Measurements from ENCODE around the gene KIAA1958. TPM values are rescaled to one million over a fixed set of nuclear protein-coding genes. Genes with fewer than 3 reads are reported as not detected.

Gene KIAA1958
- total and polyA plus RNA-seq, 7 experiments from 2014 or later, result 3.2 to 8.3 (median 6.4) TPM

- Histone ChIP-seq H3K36me3 (ENCODE audit: control insufficient read depth in 2 of 3, insufficient read depth in 3 of 3, low read length in 3 of 3) (no peaks in the 10 kb centered on the region), H3K4me1 (ENCODE audit: control insufficient read depth in 2 of 2, insufficient read depth in 2 of 2, low read length in 2 of 2) (no peaks in the 10 kb centered on the region), H3K27me3 (ENCODE audit: control insufficient read depth in 2 of 2, insufficient read depth in 2 of 2, low read length in 2 of 2) (no peaks in the 10 kb centered on the region), H3K9me3 (ENCODE audit: control insufficient read depth in 2 of 3, low read length in 3 of 3) (no peaks in the 10 kb centered on the region), H3K4me3 (ENCODE audit: low read length) (no peak overlapping the region), H3K27ac (ENCODE audit: low read depth, low read length) (no peak overlapping the region)
- Mint-ChIP-seq H3K27ac (no peak overlapping the region), H3K4me1 (peaks cover 0 to 10% (median 0%) of the 10 kb centered on the region in 7 donors), H3K4me3 (no peak overlapping the region), H3K27me3 (no peaks in the 10 kb centered on the region), H3K36me3 (peaks cover 0 to 18% (median 7%) of the 10 kb centered on the region in 5 donors), H3K9me3 (no peaks in the 10 kb centered on the region)
- POLR2A ChIA-PET, result interaction anchor here (0.7 to 1.1 kb wide), 2 partner anchors 43 to 814 kb away, joined by 3 to 4 read pairs; partner anchors contain the start of gene KIAA1958
- no peak for DNase-seq
- ATAC-seq, result no peak
- CTCF ChIA-PET, result interaction anchor here (0.6 to 1.5 kb wide), 9 partner anchors 43 to 923 kb away, joined by 3 to 6 read pairs (median 4); partner anchors contain the start of gene KIAA1958
- intact Hi-C loops (cut with micrococcal nuclease), result loop anchor here (1.0 to 5.0 kb wide), 7 partner anchors 43 to 377 kb away; partner anchors contain the start of gene KIAA1958 (in 2 of the 2)
These were observed 43.0 kb upstream of the KIAA1958 start for GRCh38 chr9:112443636-112444035.

- ATAC-seq (no peak), DNase-seq (no peak)
- peaks cover 0 to 16% (median 7%) of the 10 kb centered on the region in 5 donors for H3K36me3 Mint-ChIP-seq
- intact Hi-C loops (cut with micrococcal nuclease), result no loop called here
- ChIA-PET POLR2A (no interaction called here), CTCF (interaction anchor here (0.6 to 1.2 kb wide), 3 partner anchors 7 to 348 kb away, joined by 4 to 6 read pairs (median 5); no protein-coding TSS in a partner anchor)
- peaks cover 0 to 10% (median 0%) of the 10 kb centered on the region in 7 donors for H3K4me1 Mint-ChIP-seq
- no peak overlapping the region for H3K4me3 Mint-ChIP-seq
- Histone ChIP-seq H3K4me1 (ENCODE audit: control insufficient read depth in 2 of 2, insufficient read depth in 2 of 2, low read length in 2 of 2) (no peaks in the 10 kb centered on the region), H3K36me3 (ENCODE audit: control insufficient read depth in 2 of 3, insufficient read depth in 3 of 3, low read length in 3 of 3) (no peaks in the 10 kb centered on the region), H3K9me3 (ENCODE audit: control insufficient read depth in 2 of 3, low read length in 3 of 3) (no peaks in the 10 kb centered on the region), H3K27ac (ENCODE audit: low read depth, low read length) (no peak overlapping the region), H3K4me3 (ENCODE audit: low read length) (no peak overlapping the region), H3K27me3 (ENCODE audit: control insufficient read depth in 2 of 2, insufficient read depth in 2 of 2, low read length in 2 of 2) (no peaks in the 10 kb centered on the region)
- no peaks in the 10 kb centered on the region for H3K9me3 Mint-ChIP-seq
- H3K27ac Mint-ChIP-seq, result no peak overlapping the region
- H3K27me3 Mint-ChIP-seq, result no peaks in the 10 kb centered on the region
These were observed 41.4 kb upstream of the KIAA1958 start for GRCh38 chr9:112445196-112445595.

GRCh38 chr9:112446080-112446479, 40.5 kb upstream of the KIAA1958 start:
- ATAC-seq, result no peak
- H3K36me3 Mint-ChIP-seq, result peaks cover 0 to 12% (median 5%) of the 10 kb centered on the region in 5 donors
- Histone ChIP-seq H3K4me1 (ENCODE audit: control insufficient read depth in 2 of 2, insufficient read depth in 2 of 2, low read length in 2 of 2) (no peaks in the 10 kb centered on the region), H3K36me3 (ENCODE audit: control insufficient read depth in 2 of 3, insufficient read depth in 3 of 3, low read length in 3 of 3) (no peaks in the 10 kb centered on the region), H3K9me3 (ENCODE audit: control insufficient read depth in 2 of 3, low read length in 3 of 3) (no peaks in the 10 kb centered on the region), H3K27ac (ENCODE audit: low read depth, low read length) (no peak overlapping the region), H3K27me3 (ENCODE audit: control insufficient read depth in 2 of 2, insufficient read depth in 2 of 2, low read length in 2 of 2) (no peaks in the 10 kb centered on the region), H3K4me3 (ENCODE audit: low read length) (no peak overlapping the region)
- intact Hi-C loops (cut with micrococcal nuclease), result no loop called here
- peaks cover 0 to 10% (median 0%) of the 10 kb centered on the region in 7 donors for H3K4me1 Mint-ChIP-seq
- no peaks in the 10 kb centered on the region for H3K9me3 Mint-ChIP-seq
- ChIA-PET CTCF (interaction anchor here (0.6 to 1.2 kb wide), 3 partner anchors 8 to 347 kb away, joined by 3 to 5 read pairs (median 4); no protein-coding TSS in a partner anchor), POLR2A (no interaction called here)
- H3K27me3 Mint-ChIP-seq, result no peaks in the 10 kb centered on the region
- peak overlapping the region in 1 of 9 donors; percentile 3 for H3K27ac Mint-ChIP-seq
- DNase-seq, result no peak
- H3K4me3 Mint-ChIP-seq, result no peak overlapping the region

- H3K36me3 ChIP-seq (ENCODE audit: control insufficient read depth in 2 of 3, insufficient read depth in 3 of 3, low read length in 3 of 3), result no peaks in the 10 kb centered on the region
- peak overlapping the region in 3 of 9 donors; percentile 3 to 68 (median 11) for H3K27ac Mint-ChIP-seq
- peaks cover 0 to 11% (median 3%) of the 10 kb centered on the region in 5 donors for H3K36me3 Mint-ChIP-seq
- no peaks in the 10 kb centered on the region for H3K27me3 Mint-ChIP-seq
- H3K4me1 ChIP-seq (ENCODE audit: control insufficient read depth in 2 of 2, insufficient read depth in 2 of 2, low read length in 2 of 2), result no peaks in the 10 kb centered on the region
- no peaks in the 10 kb centered on the region for H3K9me3 ChIP-seq (ENCODE audit: control insufficient read depth in 2 of 3, low read length in 3 of 3)
- ATAC-seq (no peak), DNase-seq (no peak)
- H3K27me3 ChIP-seq (ENCODE audit: control insufficient read depth in 2 of 2, insufficient read depth in 2 of 2, low read length in 2 of 2), result no peaks in the 10 kb centered on the region
- no peak overlapping the region for H3K27ac ChIP-seq (ENCODE audit: low read depth, low read length)
- intact Hi-C loops (cut with micrococcal nuclease), result no loop called here
- ChIA-PET CTCF (interaction anchor here (1.2 kb wide), 1 partner anchor 347 kb away, joined by 3 read pairs; no protein-coding TSS in a partner anchor), POLR2A (no interaction called here)
- H3K9me3 Mint-ChIP-seq, result no peaks in the 10 kb centered on the region
- H3K4me1 Mint-ChIP-seq, result peaks cover 0 to 10% (median 0%) of the 10 kb centered on the region in 7 donors
- H3K4me3 ChIP-seq (ENCODE audit: low read length), result no peak overlapping the region
- H3K4me3 Mint-ChIP-seq, result no peak overlapping the region
These were observed 40.1 kb upstream of the KIAA1958 start for GRCh38 chr9:112446526-112446925.

GRCh38 chr9:112447283-112447761, 39.3 kb upstream of the KIAA1958 start:
- Histone ChIP-seq H3K36me3 (ENCODE audit: control insufficient read depth in 2 of 3, insufficient read depth in 3 of 3, low read length in 3 of 3) (no peaks in the 10 kb centered on the region), H3K4me1 (ENCODE audit: control insufficient read depth in 2 of 2, insufficient read depth in 2 of 2, low read length in 2 of 2) (no peaks in the 10 kb centered on the region), H3K27ac (ENCODE audit: low read depth, low read length) (no peak overlapping the region), H3K9me3 (ENCODE audit: control insufficient read depth in 2 of 3, low read length in 3 of 3) (no peaks in the 10 kb centered on the region), H3K27me3 (ENCODE audit: control insufficient read depth in 2 of 2, insufficient read depth in 2 of 2, low read length in 2 of 2) (no peaks in the 10 kb centered on the region), H3K4me3 (ENCODE audit: low read length) (no peak overlapping the region)
- intact Hi-C loops (cut with micrococcal nuclease), result no loop called here
- Mint-ChIP-seq H3K27ac (no peak overlapping the region), H3K4me3 (no peak overlapping the region), H3K27me3 (no peaks in the 10 kb centered on the region), H3K36me3 (peaks cover 0 to 14% (median 3%) of the 10 kb centered on the region in 5 donors), H3K4me1 (peaks cover 0 to 10% (median 0%) of the 10 kb centered on the region in 7 donors), H3K9me3 (no peaks in the 10 kb centered on the region)
- CTCF ChIA-PET, result no interaction called here
- DNase-seq (no peak), ATAC-seq (no peak)
- POLR2A ChIA-PET, result no interaction called here

GRCh38 chr9:112462855-112463254, 23.8 kb upstream of the KIAA1958 start:
- H3K9me3 ChIP-seq (ENCODE audit: control insufficient read depth in 2 of 3, low read length in 3 of 3), result no peaks in the 10 kb centered on the region
- H3K27me3 Mint-ChIP-seq, result no peaks in the 10 kb centered on the region
- H3K4me3 Mint-ChIP-seq, result no peak overlapping the region
- DNase-seq (no peak), ATAC-seq (no peak)
- ChIA-PET POLR2A (no interaction called here), CTCF (no interaction called here)
- H3K27ac ChIP-seq (ENCODE audit: low read depth, low read length), result no peak overlapping the region
- no peaks in the 10 kb centered on the region for H3K27me3 ChIP-seq (ENCODE audit: control insufficient read depth in 2 of 2, insufficient read depth in 2 of 2, low read length in 2 of 2)
- H3K4me1 Mint-ChIP-seq, result peaks cover 0 to 2% (median 0%) of the 10 kb centered on the region in 7 donors
- no peak overlapping the region for H3K27ac Mint-ChIP-seq
- peaks cover 0 to 11% (median 0%) of the 10 kb centered on the region in 3 experiments for H3K36me3 ChIP-seq (ENCODE audit: control insufficient read depth in 2 of 3, insufficient read depth in 3 of 3, low read length in 3 of 3)
- intact Hi-C loops (cut with micrococcal nuclease), result no loop called here
- no peak overlapping the region for H3K4me3 ChIP-seq (ENCODE audit: low read length)
- no peaks in the 10 kb centered on the region for H3K4me1 ChIP-seq (ENCODE audit: control insufficient read depth in 2 of 2, insufficient read depth in 2 of 2, low read length in 2 of 2)
- H3K9me3 Mint-ChIP-seq, result peaks cover 0 to 7% (median 0%) of the 10 kb centered on the region in 11 donors
- peaks cover 9 to 48% (median 42%) of the 10 kb centered on the region in 5 donors for H3K36me3 Mint-ChIP-seq

- peaks cover 0 to 9% (median 0%) of the 10 kb centered on the region in 3 experiments for H3K36me3 ChIP-seq (ENCODE audit: control insufficient read depth in 2 of 3, insufficient read depth in 3 of 3, low read length in 3 of 3)
- no peak overlapping the region for H3K4me3 ChIP-seq (ENCODE audit: low read length)
- H3K9me3 ChIP-seq (ENCODE audit: control insufficient read depth in 2 of 3, low read length in 3 of 3), result no peaks in the 10 kb centered on the region
- no peak overlapping the region for H3K27ac ChIP-seq (ENCODE audit: low read depth, low read length)
- ATAC-seq, result no peak
- Mint-ChIP-seq H3K27me3 (no peaks in the 10 kb centered on the region), H3K9me3 (peaks cover 0 to 7% (median 0%) of the 10 kb centered on the region in 11 donors), H3K27ac (no peak overlapping the region), H3K4me1 (peaks cover 0 to 2% (median 0%) of the 10 kb centered on the region in 7 donors), H3K36me3 (peaks cover 10 to 46% (median 29%) of the 10 kb centered on the region in 5 donors), H3K4me3 (no peak overlapping the region)
- ChIA-PET POLR2A (no interaction called here), CTCF (no interaction called here)
- intact Hi-C loops (cut with micrococcal nuclease), result no loop called here
- H3K27me3 ChIP-seq (ENCODE audit: control insufficient read depth in 2 of 2, insufficient read depth in 2 of 2, low read length in 2 of 2), result no peaks in the 10 kb centered on the region
- no peaks in the 10 kb centered on the region for H3K4me1 ChIP-seq (ENCODE audit: control insufficient read depth in 2 of 2, insufficient read depth in 2 of 2, low read length in 2 of 2)
- DNase-seq, result no peak
These were observed 21.3 kb upstream of the KIAA1958 start for GRCh38 chr9:112465352-112465751.

Measured in naive thymus-derived CD4-positive, alpha-beta T cell (primary cell).